DND-41 (cell line): ENCODE measurements around the gene COL6A3.

Experiments
- ATAC-seq: fragments of 200-7000 bp; cut with Tn5 transposase; 3 replicates; pipeline ENCODE4 v1.9.1; 2021; ENCODE audit warnings: low read depth; ENCODE audit not compliant: insufficient read depth
- DNase-seq: peaks from one replicate; pipeline ENCODE4 v3.0.0-alpha.2; 2020
- H2AFZ ChIP-seq: 2 replicates; pipeline ENCODE4 v1.6.0; 2012; ENCODE audit warnings: low read depth, low read length
- H3K27ac ChIP-seq: 2 replicates; pipeline ENCODE4 v1.5.1; 2012; ENCODE audit warnings: low read length, inconsistent platforms
- H3K27me3 ChIP-seq: fragments of 200-600 bp; sonication (generic); 2 replicates; pipeline ENCODE4 v1.6.0; 2012; ENCODE audit warnings: low read length, mild to moderate bottlenecking, inconsistent platforms; ENCODE audit not compliant: insufficient read depth, poor library complexity
- H3K36me3 ChIP-seq: 2 replicates; pipeline ENCODE4 v1.5.1; 2012; ENCODE audit warnings: low read length, inconsistent platforms; ENCODE audit not compliant: insufficient read depth
- H3K4me1 ChIP-seq: 2 replicates; pipeline ENCODE4 v1.5.1; 2012; ENCODE audit warnings: mild to moderate bottlenecking, low read length; ENCODE audit not compliant: insufficient read depth
- H3K4me2 ChIP-seq: 2 replicates; pipeline ENCODE4 v1.6.0; 2012; ENCODE audit warnings: mild to moderate bottlenecking, moderate library complexity, low read length, inconsistent platforms; ENCODE audit not compliant: insufficient read depth
- H3K4me3 ChIP-seq, 2 experiments: fragments of 200-600 bp in 1 of 2; shearing (Covaris generic) in 1 of 2; 2 replicates each; pipeline ENCODE4 v1.5.1; 2012 to 2016; ENCODE audit warnings: inconsistent platforms in 2 of 2, low read length in 2 of 2, mild to moderate bottlenecking in 2 of 2, low read depth in 1 of 2, moderate library complexity in 1 of 2
- H3K79me2 ChIP-seq: 2 replicates; pipeline ENCODE4 v1.6.0; 2012; ENCODE audit warnings: low read length, inconsistent platforms; ENCODE audit not compliant: insufficient read depth
- H3K9ac ChIP-seq: 2 replicates; pipeline ENCODE4 v1.6.0; 2012; ENCODE audit warnings: low read depth, mild to moderate bottlenecking, inconsistent platforms, low read length, moderate library complexity
- H3K9me3 ChIP-seq: 2 replicates; pipeline ENCODE4 v1.5.1; 2012; ENCODE audit warnings: low read length, moderate library complexity, mild to moderate bottlenecking, inconsistent platforms; ENCODE audit not compliant: insufficient read depth, severe bottlenecking
- H4K20me1 ChIP-seq: 2 replicates; pipeline ENCODE4 v1.6.0; 2012; ENCODE audit warnings: low read length; ENCODE audit not compliant: insufficient read depth
- EZH2 ChIP-seq: IDR thresholded peaks from 3 replicates; pipeline ENCODE4 v1.6.1; 2012; ENCODE audit warnings: borderline replicate concordance, low read depth, mild to moderate bottlenecking, moderate library complexity, low read length, inconsistent platforms; ENCODE audit not compliant: severe bottlenecking
- TF ChIP-seq, protein P1 (sequence below): IDR thresholded peaks from 2 replicates; pipeline ENCODE4 v1.5.1; 2012; ENCODE audit warnings: borderline replicate concordance, low read length, moderate library complexity, mild to moderate bottlenecking; ENCODE audit not compliant: poor library complexity, severe bottlenecking; ENCODE audit errors: extremely low read depth

The COL6A3 gene

DNA sequence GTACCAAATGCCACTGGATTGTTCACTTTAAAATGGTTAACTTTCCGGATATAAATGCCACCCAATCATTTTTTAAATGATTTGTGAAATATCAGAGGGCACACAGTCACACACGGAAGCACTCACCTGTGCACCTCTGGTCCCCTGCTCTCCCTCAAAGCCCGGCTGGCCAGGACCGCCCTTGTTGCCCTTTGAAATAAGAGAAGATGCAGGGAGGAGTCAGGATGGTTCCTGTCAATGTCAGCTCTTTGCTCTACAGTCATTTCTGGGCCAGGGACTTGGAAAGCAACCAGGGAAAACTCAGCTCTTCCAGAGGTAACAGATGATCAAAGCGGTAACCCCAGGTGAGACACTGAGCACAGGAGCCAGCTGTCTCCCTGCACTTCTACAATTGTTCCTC, 60.7 kb downstream of the COL6A3 start:
- no peak overlapping the region for H3K27ac ChIP-seq
- H3K4me1 ChIP-seq = no peaks in the 10 kb centered on the region
- no peak overlapping the region for H3K9ac ChIP-seq
- H3K4me2 ChIP-seq = no peak overlapping the region
- H3K79me2 ChIP-seq = no peaks in the 10 kb centered on the region
- no peaks in the 10 kb centered on the region for H3K9me3 ChIP-seq
- peaks cover 3% of the 10 kb centered on the region for H3K27me3 ChIP-seq
- no peak overlapping the region for H2AFZ ChIP-seq
- TF ChIP-seq, protein P1, sequence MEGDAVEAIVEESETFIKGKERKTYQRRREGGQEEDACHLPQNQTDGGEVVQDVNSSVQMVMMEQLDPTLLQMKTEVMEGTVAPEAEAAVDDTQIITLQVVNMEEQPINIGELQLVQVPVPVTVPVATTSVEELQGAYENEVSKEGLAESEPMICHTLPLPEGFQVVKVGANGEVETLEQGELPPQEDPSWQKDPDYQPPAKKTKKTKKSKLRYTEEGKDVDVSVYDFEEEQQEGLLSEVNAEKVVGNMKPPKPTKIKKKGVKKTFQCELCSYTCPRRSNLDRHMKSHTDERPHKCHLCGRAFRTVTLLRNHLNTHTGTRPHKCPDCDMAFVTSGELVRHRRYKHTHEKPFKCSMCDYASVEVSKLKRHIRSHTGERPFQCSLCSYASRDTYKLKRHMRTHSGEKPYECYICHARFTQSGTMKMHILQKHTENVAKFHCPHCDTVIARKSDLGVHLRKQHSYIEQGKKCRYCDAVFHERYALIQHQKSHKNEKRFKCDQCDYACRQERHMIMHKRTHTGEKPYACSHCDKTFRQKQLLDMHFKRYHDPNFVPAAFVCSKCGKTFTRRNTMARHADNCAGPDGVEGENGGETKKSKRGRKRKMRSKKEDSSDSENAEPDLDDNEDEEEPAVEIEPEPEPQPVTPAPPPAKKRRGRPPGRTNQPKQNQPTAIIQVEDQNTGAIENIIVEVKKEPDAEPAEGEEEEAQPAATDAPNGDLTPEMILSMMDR = no peak
- no peak for TF ChIP-seq EZH2
- DNase-seq (no peak), ATAC-seq (no peak)
- no peaks in the 10 kb centered on the region for H4K20me1 ChIP-seq
- no peaks in the 10 kb centered on the region for H3K36me3 ChIP-seq
- H3K4me3 ChIP-seq = no peak overlapping the region

DNA sequence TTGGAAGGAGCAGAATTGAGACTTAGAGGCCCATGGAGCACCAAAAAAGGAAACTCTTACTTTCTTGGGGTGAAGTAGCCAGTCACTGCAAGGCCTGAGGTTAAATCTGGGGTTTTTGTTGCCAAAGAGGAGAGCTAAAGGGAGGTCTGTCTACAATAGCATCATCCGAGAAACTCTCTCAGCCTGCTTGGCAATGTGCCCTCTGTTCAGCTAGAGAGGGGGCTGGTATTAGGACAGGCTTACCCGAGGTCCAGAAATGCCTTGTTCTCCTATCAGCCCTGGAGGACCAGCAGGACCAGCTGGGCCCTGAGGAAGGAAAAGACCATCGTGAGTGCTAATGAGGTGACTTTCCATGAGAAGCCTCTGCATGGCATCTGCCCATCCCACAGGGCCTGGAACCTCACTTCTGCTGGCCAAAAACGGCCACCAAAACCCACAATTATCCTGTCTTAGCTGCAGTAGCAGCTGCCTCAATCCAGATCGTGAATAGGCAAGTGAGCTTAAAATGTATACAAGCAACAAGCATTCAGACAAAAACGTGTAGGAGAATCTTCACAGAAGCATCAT, 61.6 kb downstream of the COL6A3 start:
- DNase-seq (no peak), ATAC-seq (no peak)
- no peaks in the 10 kb centered on the region for H3K36me3 ChIP-seq
- H3K9ac ChIP-seq = no peak overlapping the region
- H3K27me3 ChIP-seq = peaks cover 5% of the 10 kb centered on the region
- H3K4me3 ChIP-seq = no peak overlapping the region
- no peaks in the 10 kb centered on the region for H3K79me2 ChIP-seq
- no peaks in the 10 kb centered on the region for H3K4me1 ChIP-seq
- H2AFZ ChIP-seq = no peak overlapping the region
- no peak overlapping the region for H3K27ac ChIP-seq
- TF ChIP-seq, protein P1 = no peak
- no peak for TF ChIP-seq EZH2
- no peaks in the 10 kb centered on the region for H4K20me1 ChIP-seq
- H3K9me3 ChIP-seq = no peaks in the 10 kb centered on the region
- no peak overlapping the region for H3K4me2 ChIP-seq

- TF ChIP-seq, protein P1 = no peak
- Histone ChIP-seq H3K4me1 (no peaks in the 10 kb centered on the region), H3K27ac (no peak overlapping the region), H3K4me2 (no peak overlapping the region), H4K20me1 (no peaks in the 10 kb centered on the region), H3K9ac (no peak overlapping the region), H2AFZ (no peak overlapping the region), H3K79me2 (no peaks in the 10 kb centered on the region), H3K9me3 (no peaks in the 10 kb centered on the region), H3K27me3 (peaks cover 6% of the 10 kb centered on the region), H3K36me3 (no peaks in the 10 kb centered on the region), H3K4me3 (no peak overlapping the region)
- ATAC-seq (no peak), DNase-seq (no peak)
Observed at GRCh38 chr2:237351796-237352195, 62.2 kb downstream of the COL6A3 start.

DNA sequence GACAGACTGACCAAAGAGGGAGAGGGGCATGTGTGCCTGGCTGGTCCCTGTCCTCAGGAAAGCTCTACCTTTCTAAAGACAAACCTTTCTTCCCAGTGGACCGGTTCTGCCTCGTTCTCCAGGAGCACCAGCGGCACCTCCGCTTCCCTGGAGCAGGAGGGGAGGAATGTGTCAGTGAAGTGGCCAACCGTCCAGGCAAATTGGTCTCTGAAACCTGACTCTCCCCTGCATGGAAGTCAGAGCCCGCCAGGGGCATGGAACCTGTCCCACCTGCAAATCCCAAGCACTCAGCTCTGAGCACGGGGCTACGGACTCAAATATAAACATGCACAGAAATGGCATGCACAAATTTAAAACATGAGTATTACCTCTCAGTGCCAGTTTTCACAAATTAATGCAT, 62.9 kb downstream of the COL6A3 start:
- Histone ChIP-seq H3K36me3 (no peaks in the 10 kb centered on the region), H3K4me2 (no peak overlapping the region), H3K4me3 (no peak overlapping the region), H3K27ac (no peak overlapping the region), H4K20me1 (no peaks in the 10 kb centered on the region), H3K4me1 (no peaks in the 10 kb centered on the region), H2AFZ (no peak overlapping the region), H3K9me3 (no peaks in the 10 kb centered on the region), H3K79me2 (no peaks in the 10 kb centered on the region), H3K27me3 (peaks cover 6% of the 10 kb centered on the region), H3K9ac (no peak overlapping the region)
- TF ChIP-seq EZH2 = no peak
- TF ChIP-seq, protein P1 = no peak
- ATAC-seq (no peak), DNase-seq (no peak)
